Neural cell (in vitro differentiated cells): Measurements from ENCODE around the gene ANKFY1. TPM values are rescaled to one million over a fixed set of nuclear protein-coding genes. Genes with fewer than 3 reads are reported as not detected.

ENCODE experiments used
- H2AFZ ChIP-seq: fragments of 200-600, 300-800 bp; sonication (generic), shearing (Covaris generic); 2 replicates; pipeline ENCODE4 v1.6.0; 2014; ENCODE audit warnings: low read depth, mild to moderate bottlenecking, antibody characterized with exemption, low read length, moderate library complexity
- H3F3A ChIP-seq: fragments of 200-600 bp; shearing (Covaris generic); 2 replicates; pipeline ENCODE4 v1.6.1; 2016; ENCODE audit warnings: mild to moderate bottlenecking, moderate library complexity, mixed read lengths, antibody characterized with exemption, low read length; ENCODE audit not compliant: insufficient read depth, poor library complexity, severe bottlenecking
- H3K27ac ChIP-seq: fragments of 200-600, 300-800 bp; sonication (generic), shearing (Covaris generic); 2 replicates; pipeline ENCODE4 v1.5.1; 2014; ENCODE audit warnings: mild to moderate bottlenecking, low read length, moderate library complexity
- H3K27me3 ChIP-seq: fragments of 300-800, 200-600 bp; sonication (generic), shearing (Covaris generic); 2 replicates; pipeline ENCODE4 v1.6.0; 2014; ENCODE audit warnings: mild to moderate bottlenecking, low read depth, low read length, moderate library complexity; ENCODE audit not compliant: insufficient read depth
- H3K36me3 ChIP-seq: fragments of 300-800, 200-600 bp; sonication (generic), shearing (Covaris generic); 2 replicates; pipeline ENCODE4 v1.5.1; 2014; ENCODE audit warnings: mild to moderate bottlenecking, antibody characterized with exemption, low read length, moderate library complexity; ENCODE audit not compliant: insufficient read depth
- H3K4me2 ChIP-seq: fragments of 300-800, 200-600 bp; sonication (generic), shearing (Covaris generic); 2 replicates; pipeline ENCODE4 v1.6.0; 2014; ENCODE audit warnings: mild to moderate bottlenecking, low read length
- H3K4me3 ChIP-seq: fragments of 300-800, 200-600 bp; sonication (generic), shearing (Covaris generic); 2 replicates; pipeline ENCODE4 v1.5.1; 2014; ENCODE audit warnings: mild to moderate bottlenecking, low read length, moderate library complexity
- H3K79me2 ChIP-seq: fragments of 200-600 bp; shearing (Covaris generic); replicated peaks from 2 replicates; pipeline ENCODE4 v1.6.0; 2014; ENCODE audit warnings: mild to moderate bottlenecking, low read length, moderate library complexity; ENCODE audit not compliant: insufficient read depth
- H3K9ac ChIP-seq: fragments of 300-800, 200-600 bp; sonication (generic), shearing (Covaris generic); 2 replicates; pipeline ENCODE4 v1.6.1; 2016; ENCODE audit warnings: mild to moderate bottlenecking, low read length, mixed read lengths
- H3K9me2 ChIP-seq: fragments of 200-600 bp; shearing (Covaris generic); 2 replicates; pipeline ENCODE4 v1.6.1; 2016; ENCODE audit warnings: mild to moderate bottlenecking, low read length, mixed read lengths; ENCODE audit not compliant: insufficient read depth
- H3K9me3 ChIP-seq: fragments of 200-600, 300-800 bp; sonication (generic), shearing (Covaris generic); 2 replicates; pipeline ENCODE4 v1.6.1; 2016; ENCODE audit warnings: mild to moderate bottlenecking, mixed run types, low read length, moderate library complexity, mixed read lengths
- H4K20me1 ChIP-seq: fragments of 200-600 bp; shearing (Covaris generic); 2 replicates; pipeline ENCODE4 v1.6.1; 2016; ENCODE audit warnings: mild to moderate bottlenecking, mixed run types; ENCODE audit not compliant: insufficient read depth
- EP300 ChIP-seq: fragments of 450-650 bp; conservative IDR thresholded peaks from 2 replicates; pipeline ENCODE4 v1.6.1; 2014; ENCODE audit warnings: antibody characterized with exemption, mild to moderate bottlenecking, moderate library complexity; ENCODE audit not compliant: poor library complexity, severe bottlenecking
- EZH2 ChIP-seq: fragments of 200-600, 300-800 bp; shearing (Covaris generic), sonication (generic); IDR thresholded peaks from 2 replicates; pipeline ENCODE4 v1.6.1; 2014; ENCODE audit warnings: antibody characterized with exemption, low read length, borderline replicate concordance, mild to moderate bottlenecking; ENCODE audit not compliant: insufficient read depth, poor library complexity, severe bottlenecking
- MXI1 ChIP-seq: fragments of 450-650 bp; conservative IDR thresholded peaks from 2 replicates; pipeline ENCODE4 v1.6.1; 2014; ENCODE audit warnings: antibody characterized with exemption, mild to moderate bottlenecking; ENCODE audit not compliant: poor library complexity, severe bottlenecking
- POLR2AphosphoS5 ChIP-seq: IDR thresholded peaks from 2 replicates; pipeline ENCODE4 v1.6.1; 2012
- RAD21 ChIP-seq: fragments of 450-650 bp; conservative IDR thresholded peaks from 2 replicates; pipeline ENCODE4 v1.6.1; 2014; ENCODE audit warnings: antibody characterized with exemption, mild to moderate bottlenecking, moderate library complexity
- SMC3 ChIP-seq: fragments of 450-650 bp; conservative IDR thresholded peaks from 2 replicates; pipeline ENCODE4 v1.6.1; 2014; ENCODE audit warnings: antibody characterized with exemption, mild to moderate bottlenecking, moderate library complexity; ENCODE audit not compliant: poor library complexity
- TAF1 ChIP-seq: IDR thresholded peaks from 2 replicates; pipeline ENCODE4 v1.6.1; 2012; ENCODE audit warnings: low read depth
- polyA plus RNA-seq: library from polyadenylated mRNA; depleted of rRNA; stranded (reverse); fragments of >200 nt; gene quantifications from 2 replicates; pipeline ENCODE4 v1.2.3, GENCODE V29; 2014
- TF ChIP-seq, protein P1 (sequence below): IDR thresholded peaks from 2 replicates; pipeline ENCODE4 v1.6.1; 2012; ENCODE audit warnings: borderline replicate concordance
- TF ChIP-seq, protein P2 (sequence below): fragments of 450-650 bp; IDR thresholded peaks from 2 replicates; pipeline ENCODE4 v1.5.1; 2014; ENCODE audit warnings: antibody characterized with exemption, mild to moderate bottlenecking, moderate library complexity; ENCODE audit not compliant: poor library complexity, severe bottlenecking

Gene ANKFY1
- polyA plus RNA-seq, 1 donor from 2014 or later: 25.6 TPM

DNA sequence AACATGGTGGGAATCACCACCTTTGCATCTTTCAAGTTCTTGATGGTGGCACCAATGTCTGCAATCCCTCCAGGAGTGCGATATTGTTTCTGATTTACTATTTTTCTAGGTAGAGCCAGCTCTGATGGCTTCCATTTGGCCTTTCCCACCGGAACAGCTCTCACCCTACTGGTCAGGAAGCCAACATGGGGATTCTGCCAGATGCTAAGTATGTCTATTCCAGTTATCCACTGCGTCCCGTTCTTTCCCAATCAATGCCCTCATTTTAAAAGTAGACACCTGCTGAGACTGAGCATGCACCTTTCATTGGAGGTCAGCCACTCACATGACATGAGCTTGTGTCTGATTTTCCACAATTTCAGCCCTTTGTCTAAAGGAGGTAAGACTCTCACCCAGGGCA lies 144.5 kb downstream of the ANKFY1 start:
- no peaks in the 10 kb centered on the region for H3K9me3 ChIP-seq
- no peak overlapping the region for H3K4me3 ChIP-seq
- H3K27ac ChIP-seq: no peak overlapping the region
- H3K4me2 ChIP-seq: no peak overlapping the region
- no peaks in the 10 kb centered on the region for H4K20me1 ChIP-seq
- H3K9ac ChIP-seq: no peak overlapping the region
- TF ChIP-seq, protein P1, sequence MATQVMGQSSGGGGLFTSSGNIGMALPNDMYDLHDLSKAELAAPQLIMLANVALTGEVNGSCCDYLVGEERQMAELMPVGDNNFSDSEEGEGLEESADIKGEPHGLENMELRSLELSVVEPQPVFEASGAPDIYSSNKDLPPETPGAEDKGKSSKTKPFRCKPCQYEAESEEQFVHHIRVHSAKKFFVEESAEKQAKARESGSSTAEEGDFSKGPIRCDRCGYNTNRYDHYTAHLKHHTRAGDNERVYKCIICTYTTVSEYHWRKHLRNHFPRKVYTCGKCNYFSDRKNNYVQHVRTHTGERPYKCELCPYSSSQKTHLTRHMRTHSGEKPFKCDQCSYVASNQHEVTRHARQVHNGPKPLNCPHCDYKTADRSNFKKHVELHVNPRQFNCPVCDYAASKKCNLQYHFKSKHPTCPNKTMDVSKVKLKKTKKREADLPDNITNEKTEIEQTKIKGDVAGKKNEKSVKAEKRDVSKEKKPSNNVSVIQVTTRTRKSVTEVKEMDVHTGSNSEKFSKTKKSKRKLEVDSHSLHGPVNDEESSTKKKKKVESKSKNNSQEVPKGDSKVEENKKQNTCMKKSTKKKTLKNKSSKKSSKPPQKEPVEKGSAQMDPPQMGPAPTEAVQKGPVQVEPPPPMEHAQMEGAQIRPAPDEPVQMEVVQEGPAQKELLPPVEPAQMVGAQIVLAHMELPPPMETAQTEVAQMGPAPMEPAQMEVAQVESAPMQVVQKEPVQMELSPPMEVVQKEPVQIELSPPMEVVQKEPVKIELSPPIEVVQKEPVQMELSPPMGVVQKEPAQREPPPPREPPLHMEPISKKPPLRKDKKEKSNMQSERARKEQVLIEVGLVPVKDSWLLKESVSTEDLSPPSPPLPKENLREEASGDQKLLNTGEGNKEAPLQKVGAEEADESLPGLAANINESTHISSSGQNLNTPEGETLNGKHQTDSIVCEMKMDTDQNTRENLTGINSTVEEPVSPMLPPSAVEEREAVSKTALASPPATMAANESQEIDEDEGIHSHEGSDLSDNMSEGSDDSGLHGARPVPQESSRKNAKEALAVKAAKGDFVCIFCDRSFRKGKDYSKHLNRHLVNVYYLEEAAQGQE: no peak
- TF ChIP-seq SMC3 (no peak), EP300 (no peak), TAF1 (no peak), MXI1 (no peak), POLR2AphosphoS5 (no peak), RAD21 (no peak), EZH2 (no peak)
- TF ChIP-seq, protein P2, sequence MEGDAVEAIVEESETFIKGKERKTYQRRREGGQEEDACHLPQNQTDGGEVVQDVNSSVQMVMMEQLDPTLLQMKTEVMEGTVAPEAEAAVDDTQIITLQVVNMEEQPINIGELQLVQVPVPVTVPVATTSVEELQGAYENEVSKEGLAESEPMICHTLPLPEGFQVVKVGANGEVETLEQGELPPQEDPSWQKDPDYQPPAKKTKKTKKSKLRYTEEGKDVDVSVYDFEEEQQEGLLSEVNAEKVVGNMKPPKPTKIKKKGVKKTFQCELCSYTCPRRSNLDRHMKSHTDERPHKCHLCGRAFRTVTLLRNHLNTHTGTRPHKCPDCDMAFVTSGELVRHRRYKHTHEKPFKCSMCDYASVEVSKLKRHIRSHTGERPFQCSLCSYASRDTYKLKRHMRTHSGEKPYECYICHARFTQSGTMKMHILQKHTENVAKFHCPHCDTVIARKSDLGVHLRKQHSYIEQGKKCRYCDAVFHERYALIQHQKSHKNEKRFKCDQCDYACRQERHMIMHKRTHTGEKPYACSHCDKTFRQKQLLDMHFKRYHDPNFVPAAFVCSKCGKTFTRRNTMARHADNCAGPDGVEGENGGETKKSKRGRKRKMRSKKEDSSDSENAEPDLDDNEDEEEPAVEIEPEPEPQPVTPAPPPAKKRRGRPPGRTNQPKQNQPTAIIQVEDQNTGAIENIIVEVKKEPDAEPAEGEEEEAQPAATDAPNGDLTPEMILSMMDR: no peak
- no peaks in the 10 kb centered on the region for H3K9me2 ChIP-seq
- no peaks in the 10 kb centered on the region for H3K79me2 ChIP-seq
- peaks cover 9% of the 10 kb centered on the region for H3K36me3 ChIP-seq
- H2AFZ ChIP-seq: no peak overlapping the region
- no peaks in the 10 kb centered on the region for H3K27me3 ChIP-seq
- no peaks in the 10 kb centered on the region for H3F3A ChIP-seq

DNA sequence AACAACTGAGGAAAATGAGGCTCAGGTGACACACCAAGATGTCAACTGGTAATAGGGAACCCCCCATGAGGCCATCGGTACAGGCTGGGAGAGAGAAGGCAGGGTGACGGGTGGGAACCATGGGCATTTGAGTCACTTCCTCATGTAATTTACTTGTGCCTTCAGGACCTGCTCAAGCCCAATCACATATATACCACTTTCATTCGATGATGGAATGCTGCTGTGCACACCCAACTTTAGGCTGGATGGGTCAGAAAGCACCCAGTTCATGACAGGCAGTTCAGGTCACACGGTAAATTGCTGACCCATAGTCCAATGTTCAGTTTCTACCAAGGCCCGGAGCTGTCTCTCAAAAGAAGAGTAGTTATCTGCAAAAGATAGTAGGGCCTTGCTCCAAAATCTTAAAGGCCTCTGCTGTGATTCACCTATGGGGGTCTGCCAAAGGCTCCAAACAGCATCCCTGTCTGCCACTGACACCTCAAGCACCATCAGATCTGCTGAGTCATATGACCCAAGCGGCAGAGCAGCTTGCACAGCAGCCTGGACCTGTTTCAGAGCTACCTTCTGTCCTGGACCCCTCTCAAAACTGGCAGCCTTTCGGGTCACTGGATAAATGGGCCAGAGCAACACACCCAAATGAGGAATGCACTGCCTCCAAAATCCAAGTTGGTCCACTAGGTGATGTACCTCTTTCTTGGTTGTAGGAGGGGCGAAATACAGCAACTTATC lies 145.6 kb downstream of the ANKFY1 start:
- Histone ChIP-seq H3K27me3 (no peaks in the 10 kb centered on the region), H2AFZ (no peak overlapping the region), H3K4me3 (no peak overlapping the region), H3K9me3 (no peaks in the 10 kb centered on the region), H3K9ac (no peak overlapping the region), H3K27ac (no peak overlapping the region), H3F3A (no peaks in the 10 kb centered on the region), H4K20me1 (no peaks in the 10 kb centered on the region), H3K36me3 (peaks cover 9% of the 10 kb centered on the region), H3K4me2 (no peak overlapping the region), H3K9me2 (no peaks in the 10 kb centered on the region), H3K79me2 (no peaks in the 10 kb centered on the region)
- TF ChIP-seq, protein P2: no peak
- TF ChIP-seq MXI1: no peak
- TF ChIP-seq, protein P1: no peak
- no peak for TF ChIP-seq EZH2
- TF ChIP-seq SMC3: no peak
